ENCODE data around the gene AHCYL2. TPM values are rescaled to one million over a fixed set of nuclear protein-coding genes. Genes with fewer than 3 reads are reported as not detected.
A peak's percentile ranks its signal among the peaks of the same experiment; 100 is the strongest.

Gene AHCYL2
- total RNA-seq, 3 donors from 2014 or later (not counting 1 experiment from before 2014, with no cell fraction given): 11.6 to 15.2 (median 14.5) TPM

DNA sequence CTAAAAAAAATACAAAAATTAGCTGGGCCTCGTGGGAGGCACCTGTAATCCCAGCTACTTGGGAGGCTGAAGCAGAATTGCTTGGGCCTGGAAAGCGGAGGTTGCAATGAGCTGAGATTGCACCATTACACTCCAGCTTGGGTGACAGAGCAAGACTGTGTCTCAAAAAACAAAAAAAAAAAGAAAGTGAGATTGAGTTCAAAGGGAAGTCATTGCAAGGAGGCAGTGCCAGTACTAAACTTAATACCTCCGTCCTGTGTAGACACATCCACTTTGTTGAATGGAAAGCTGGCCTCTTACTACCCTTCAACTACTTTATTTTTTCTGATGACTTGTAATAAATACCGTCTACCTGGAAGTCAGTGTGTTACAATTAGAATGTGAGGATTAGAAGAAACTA, 31.0 kb downstream of the AHCYL2 start:
- peaks cover 5% of the 10 kb centered on the region for H3K4me1 ChIP-seq (ENCODE audit: control insufficient read depth, insufficient read depth, low read length)
- Mint-ChIP-seq H3K4me3 (no peak overlapping the region), H3K27ac (no peak overlapping the region), H3K36me3 (no peaks in the 10 kb centered on the region), H3K4me1 (peaks cover 20 to 21% of the 10 kb centered on the region in 2 donors), H3K27me3 (ENCODE audit: low read depth in 2 of 2) (no peaks in the 10 kb centered on the region), H3K9me3 (no peaks in the 10 kb centered on the region)
- no peak overlapping the region for H3K4me3 ChIP-seq (ENCODE audit: low read length)
- DNase-seq (no peak), ATAC-seq (no peak)
- no peaks in the 10 kb centered on the region for H3K36me3 ChIP-seq (ENCODE audit: control insufficient read depth, insufficient read depth, low read length)
- H3K27ac ChIP-seq (ENCODE audit: low read length): no peak overlapping the region
- no peaks in the 10 kb centered on the region for H3K9me3 ChIP-seq (ENCODE audit: control insufficient read depth, insufficient read depth, low read length)
- intact Hi-C loops (cut with micrococcal nuclease): no loop called here
- TF ChIP-seq, protein P1, sequence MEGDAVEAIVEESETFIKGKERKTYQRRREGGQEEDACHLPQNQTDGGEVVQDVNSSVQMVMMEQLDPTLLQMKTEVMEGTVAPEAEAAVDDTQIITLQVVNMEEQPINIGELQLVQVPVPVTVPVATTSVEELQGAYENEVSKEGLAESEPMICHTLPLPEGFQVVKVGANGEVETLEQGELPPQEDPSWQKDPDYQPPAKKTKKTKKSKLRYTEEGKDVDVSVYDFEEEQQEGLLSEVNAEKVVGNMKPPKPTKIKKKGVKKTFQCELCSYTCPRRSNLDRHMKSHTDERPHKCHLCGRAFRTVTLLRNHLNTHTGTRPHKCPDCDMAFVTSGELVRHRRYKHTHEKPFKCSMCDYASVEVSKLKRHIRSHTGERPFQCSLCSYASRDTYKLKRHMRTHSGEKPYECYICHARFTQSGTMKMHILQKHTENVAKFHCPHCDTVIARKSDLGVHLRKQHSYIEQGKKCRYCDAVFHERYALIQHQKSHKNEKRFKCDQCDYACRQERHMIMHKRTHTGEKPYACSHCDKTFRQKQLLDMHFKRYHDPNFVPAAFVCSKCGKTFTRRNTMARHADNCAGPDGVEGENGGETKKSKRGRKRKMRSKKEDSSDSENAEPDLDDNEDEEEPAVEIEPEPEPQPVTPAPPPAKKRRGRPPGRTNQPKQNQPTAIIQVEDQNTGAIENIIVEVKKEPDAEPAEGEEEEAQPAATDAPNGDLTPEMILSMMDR (IDR thresholded peaks at IDR 0.05): no peak
- H3K27me3 ChIP-seq (ENCODE audit: control insufficient read depth, insufficient read depth, low read length): no peaks in the 10 kb centered on the region
- 98% methylated on average over 3 of the region's 4 CpGs for WGBS (ENCODE audit: insufficient coverage)

DNA sequence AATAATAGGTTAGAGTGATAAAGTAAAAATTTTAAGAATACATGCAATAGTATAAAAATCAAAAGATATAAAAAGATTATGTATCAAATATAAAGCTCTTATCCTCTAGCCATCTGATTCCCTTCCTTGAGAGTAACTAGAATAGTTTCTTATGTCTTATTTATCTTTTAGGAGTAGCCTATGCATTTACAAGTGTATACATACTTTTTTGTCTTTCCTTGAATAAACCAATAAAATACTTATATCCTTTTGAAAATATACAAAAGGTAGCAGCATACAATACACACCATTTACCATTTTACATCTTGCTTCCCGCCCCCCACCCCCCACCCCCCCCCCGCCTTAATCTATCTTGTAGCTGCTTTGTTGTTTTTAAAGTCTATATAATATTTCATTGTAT, 31.4 kb downstream of the AHCYL2 start:
- H3K27me3 ChIP-seq (ENCODE audit: control insufficient read depth, insufficient read depth, low read length): no peaks in the 10 kb centered on the region
- no peak for ATAC-seq
- no peaks in the 10 kb centered on the region for H3K36me3 ChIP-seq (ENCODE audit: control insufficient read depth, insufficient read depth, low read length)
- Mint-ChIP-seq H3K27me3 (ENCODE audit: low read depth in 2 of 2) (no peaks in the 10 kb centered on the region), H3K27ac (no peak overlapping the region), H3K4me3 (no peak overlapping the region), H3K9me3 (no peaks in the 10 kb centered on the region), H3K36me3 (no peaks in the 10 kb centered on the region), H3K4me1 (peaks cover 20 to 21% of the 10 kb centered on the region in 2 donors)
- peaks cover 5% of the 10 kb centered on the region for H3K4me1 ChIP-seq (ENCODE audit: control insufficient read depth, insufficient read depth, low read length)
- H3K4me3 ChIP-seq (ENCODE audit: low read length): no peak overlapping the region
- H3K9me3 ChIP-seq (ENCODE audit: control insufficient read depth, insufficient read depth, low read length): no peaks in the 10 kb centered on the region
- TF ChIP-seq, protein P1 (IDR thresholded peaks at IDR 0.05): no peak
- no peak overlapping the region for H3K27ac ChIP-seq (ENCODE audit: low read length)
- no CpG with 5 or more reads among the region's 2 CpGs for WGBS (ENCODE audit: insufficient coverage)
- DNase-seq: no peak
- intact Hi-C loops (cut with micrococcal nuclease): no loop called here

DNA sequence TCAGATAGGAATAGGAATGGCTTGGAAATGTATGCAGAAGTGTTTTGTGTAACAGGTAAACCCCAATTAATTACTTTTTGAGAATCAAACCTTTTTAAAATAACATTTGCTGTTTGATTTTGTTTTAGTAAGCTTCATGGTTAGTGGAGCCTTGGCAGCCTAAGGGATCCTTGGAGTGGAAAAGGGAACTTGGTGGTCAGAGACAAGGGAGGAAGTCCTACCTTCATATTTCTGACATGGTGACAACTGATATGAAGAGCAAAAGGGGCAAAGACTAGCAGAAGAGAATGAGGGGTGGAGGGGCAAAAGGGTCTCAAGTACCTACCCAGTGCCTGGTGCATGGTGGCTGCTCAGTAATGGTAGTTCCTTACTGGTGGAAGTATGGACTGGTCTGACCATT, 32.3 kb downstream of the AHCYL2 start:
- H3K27ac Mint-ChIP-seq: no peak overlapping the region
- H3K9me3 Mint-ChIP-seq: no peaks in the 10 kb centered on the region
- no peak for DNase-seq
- ATAC-seq: no peak
- Histone ChIP-seq H3K9me3 (ENCODE audit: control insufficient read depth, insufficient read depth, low read length) (no peaks in the 10 kb centered on the region), H3K4me3 (ENCODE audit: low read length) (no peak overlapping the region), H3K36me3 (ENCODE audit: control insufficient read depth, insufficient read depth, low read length) (no peaks in the 10 kb centered on the region), H3K27me3 (ENCODE audit: control insufficient read depth, insufficient read depth, low read length) (no peaks in the 10 kb centered on the region), H3K4me1 (ENCODE audit: control insufficient read depth, insufficient read depth, low read length) (peaks cover 6% of the 10 kb centered on the region), H3K27ac (ENCODE audit: low read length) (no peak overlapping the region)
- H3K4me3 Mint-ChIP-seq: no peak overlapping the region
- H3K4me1 Mint-ChIP-seq: peaks cover 20 to 21% of the 10 kb centered on the region in 2 donors
- H3K27me3 Mint-ChIP-seq (ENCODE audit: low read depth in 2 of 2): no peaks in the 10 kb centered on the region
- H3K36me3 Mint-ChIP-seq: no peaks in the 10 kb centered on the region
- intact Hi-C loops (cut with micrococcal nuclease): no loop called here
- TF ChIP-seq, protein P1 (IDR thresholded peaks at IDR 0.05): no peak

DNA sequence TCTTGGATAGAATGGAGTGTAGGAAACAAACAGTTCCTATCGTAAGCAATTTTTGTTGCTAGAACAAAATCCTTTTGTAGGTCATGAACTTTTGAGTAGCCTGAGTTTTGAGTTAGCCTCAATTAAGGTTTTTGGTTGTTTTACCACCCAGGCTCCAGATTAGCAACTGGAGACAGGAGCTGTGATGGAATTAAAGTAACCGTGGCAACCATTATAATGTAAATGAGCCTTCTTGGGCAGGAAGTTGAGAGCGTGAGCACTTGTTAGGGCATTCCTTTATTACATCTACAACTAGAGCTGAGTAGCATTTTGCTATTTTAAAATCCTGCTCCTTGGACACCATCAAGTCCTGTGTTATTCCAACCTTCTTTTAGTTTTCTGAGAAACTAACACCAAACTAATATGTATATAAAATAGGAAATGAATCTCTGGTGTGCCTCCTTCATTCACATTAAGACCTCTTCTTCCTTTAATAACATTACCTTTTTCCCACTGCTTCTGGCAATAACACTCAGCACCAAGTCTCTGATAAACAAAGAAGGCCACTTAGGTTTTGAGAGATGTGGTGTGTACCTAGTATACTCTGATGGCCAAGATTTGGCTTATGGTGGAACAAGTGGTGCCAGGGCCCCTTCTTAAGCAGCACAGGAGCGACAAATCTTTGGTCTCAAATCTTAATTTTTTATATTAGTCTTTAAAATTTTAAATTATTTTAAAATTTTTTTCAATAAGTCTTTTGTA, 34.0 kb downstream of the AHCYL2 start:
- H3K36me3 ChIP-seq (ENCODE audit: control insufficient read depth, insufficient read depth, low read length): no peaks in the 10 kb centered on the region
- peak overlapping the region; percentile 60 to 72 for H3K27ac Mint-ChIP-seq
- H3K9me3 Mint-ChIP-seq: no peaks in the 10 kb centered on the region
- intact Hi-C loops (cut with micrococcal nuclease): no loop called here
- H3K27me3 ChIP-seq (ENCODE audit: control insufficient read depth, insufficient read depth, low read length): no peaks in the 10 kb centered on the region
- 71% methylated on average over 3 of the region's 4 CpGs for WGBS (ENCODE audit: insufficient coverage)
- no peaks in the 10 kb centered on the region for H3K27me3 Mint-ChIP-seq (ENCODE audit: low read depth in 2 of 2)
- H3K9me3 ChIP-seq (ENCODE audit: control insufficient read depth, insufficient read depth, low read length): no peaks in the 10 kb centered on the region
- no peak overlapping the region for H3K4me3 ChIP-seq (ENCODE audit: low read length)
- DNase-seq: peak in 1 of 2 donors; percentile 24
- no peak overlapping the region for H3K27ac ChIP-seq (ENCODE audit: low read length)
- TF ChIP-seq, protein P1 (IDR thresholded peaks at IDR 0.05): no peak
- peak in 1 of 3 donors; percentile 51 for ATAC-seq
- H3K4me1 ChIP-seq (ENCODE audit: control insufficient read depth, insufficient read depth, low read length): peaks cover 11% of the 10 kb centered on the region
- no peaks in the 10 kb centered on the region for H3K36me3 Mint-ChIP-seq
- H3K4me3 Mint-ChIP-seq: peak overlapping the region; percentile 65
- peaks cover 20 to 21% of the 10 kb centered on the region in 2 donors for H3K4me1 Mint-ChIP-seq

All from natural killer cell (primary cell).